ENCODE data around the gene HEPACAM. TPM values are rescaled to one million over a fixed set of nuclear protein-coding genes. Genes with fewer than 3 reads are reported as not detected.

HEPACAM gene
- polyA plus RNA-seq, 1 experiment = 0.05 TPM

GRCh38 chr11:124943741-124944140, 7.9 kb upstream of the HEPACAM start:
- no peak overlapping the region for H3K4me3 ChIP-seq (ENCODE audit: low read depth, low read length)
- POLR2A ChIA-PET = interaction anchor here (0.7 kb wide), 1 partner anchor 262 kb away, joined by 4 read pairs; no protein-coding TSS in a partner anchor

GRCh38 chr11:124943254-124943616, 7.4 kb upstream of the HEPACAM start:
- no peaks in the 10 kb centered on the region for H3K27me3 ChIP-seq (ENCODE audit: control insufficient read depth, insufficient read depth, low read length)
- ChIA-PET CTCF (interaction anchor here (0.8 to 3.8 kb wide), 5 partner anchors 8 to 142 kb away, joined by 3 to 19 read pairs (median 4); partner anchors contain the start of gene HEPACAM), POLR2A (no interaction called here)
- no peak overlapping the region for H3K27ac ChIP-seq (ENCODE audit: low read depth, low read length)
- no peak overlapping the region for H3K4me3 ChIP-seq (ENCODE audit: low read depth, low read length)
- no peak for TF ChIP-seq CTCF (IDR thresholded peaks at IDR 0.05; ENCODE audit: low read depth, low read length)
- H3K9me3 ChIP-seq (ENCODE audit: control insufficient read depth, insufficient read depth, low read length) = no peaks in the 10 kb centered on the region
- no peak for DNase-seq (ENCODE audit: low read depth, low spot score)

More at GRCh38 chr11:124943741-124944140, 7.9 kb upstream of the HEPACAM start:
- no peak for DNase-seq (ENCODE audit: low read depth, low spot score)
- CTCF ChIA-PET = interaction anchor here (0.6 to 3.8 kb wide), 6 partner anchors 8 to 625 kb away, joined by 3 to 19 read pairs (median 4); partner anchors contain the start of gene HEPACAM
- TF ChIP-seq CTCF (IDR thresholded peaks at IDR 0.05; ENCODE audit: low read depth, low read length) = no peak
- H3K27me3 ChIP-seq (ENCODE audit: control insufficient read depth, insufficient read depth, low read length) = no peaks in the 10 kb centered on the region
- H3K9me3 ChIP-seq (ENCODE audit: control insufficient read depth, insufficient read depth, low read length) = no peaks in the 10 kb centered on the region
- no peak overlapping the region for H3K27ac ChIP-seq (ENCODE audit: low read depth, low read length)

GRCh38 chr11:124942466-124943253, 6.8 kb upstream of the HEPACAM start:
- no peak overlapping the region for H3K27ac ChIP-seq (ENCODE audit: low read depth, low read length)
- ChIA-PET POLR2A (no interaction called here), CTCF (interaction anchor here (1.2 to 3.8 kb wide), 2 partner anchors 19 to 67 kb away, joined by 3 to 19 read pairs; no protein-coding TSS in a partner anchor)
- no peak for DNase-seq (ENCODE audit: low read depth, low spot score)
- no peaks in the 10 kb centered on the region for H3K27me3 ChIP-seq (ENCODE audit: control insufficient read depth, insufficient read depth, low read length)
- H3K9me3 ChIP-seq (ENCODE audit: control insufficient read depth, insufficient read depth, low read length) = no peaks in the 10 kb centered on the region
- no peak overlapping the region for H3K4me3 ChIP-seq (ENCODE audit: low read depth, low read length)
- TF ChIP-seq CTCF (IDR thresholded peaks at IDR 0.05; ENCODE audit: low read depth, low read length) = no peak

GRCh38 chr11:124941703-124942102, 5.9 kb upstream of the HEPACAM start:
- Histone ChIP-seq H3K4me3 (ENCODE audit: low read depth, low read length) (no peak overlapping the region), H3K27ac (ENCODE audit: low read depth, low read length) (no peak overlapping the region), H3K27me3 (ENCODE audit: control insufficient read depth, insufficient read depth, low read length) (no peaks in the 10 kb centered on the region), H3K9me3 (ENCODE audit: control insufficient read depth, insufficient read depth, low read length) (no peaks in the 10 kb centered on the region)
- CTCF ChIA-PET = interaction anchor here (0.6 to 3.8 kb wide), 2 partner anchors 66 to 210 kb away, joined by 6 to 19 read pairs; no protein-coding TSS in a partner anchor
- no peak for TF ChIP-seq CTCF (IDR thresholded peaks at IDR 0.05; ENCODE audit: low read depth, low read length)
- no peak for DNase-seq (ENCODE audit: low read depth, low spot score)
- POLR2A ChIA-PET = interaction anchor here (0.7 kb wide), 1 partner anchor 65 kb away, joined by 5 read pairs; no protein-coding TSS in a partner anchor

GRCh38 chr11:124938970-124939369, 3.1 kb upstream of the HEPACAM start:
- no peaks in the 10 kb centered on the region for H3K27me3 ChIP-seq (ENCODE audit: control insufficient read depth, insufficient read depth, low read length)
- H3K27ac ChIP-seq (ENCODE audit: low read depth, low read length) = no peak overlapping the region
- CTCF ChIA-PET = interaction anchor here (1.1 to 1.9 kb wide), 3 partner anchors 63 to 227 kb away, joined by 3 to 9 read pairs (median 4); no protein-coding TSS in a partner anchor
- TF ChIP-seq CTCF (IDR thresholded peaks at IDR 0.05; ENCODE audit: low read depth, low read length) = no peak
- H3K9me3 ChIP-seq (ENCODE audit: control insufficient read depth, insufficient read depth, low read length) = no peaks in the 10 kb centered on the region
- POLR2A ChIA-PET = interaction anchor here (1.6 kb wide), 1 partner anchor 63 kb away, joined by 5 read pairs; no protein-coding TSS in a partner anchor
- no peak for DNase-seq (ENCODE audit: low read depth, low spot score)
- H3K4me3 ChIP-seq (ENCODE audit: low read depth, low read length) = no peak overlapping the region
